GM18873 (cell line): ENCODE results near the gene ZNF213.

Experiments
- ATAC-seq: cut with Tn5 transposase; IDR thresholded peaks from one replicate; pipeline ENCODE4 v1.9.1; 2021; ENCODE audit warnings: mild to moderate bottlenecking, moderate library complexity, moderate number of reproducible peaks; ENCODE audit not compliant: unreplicated experiment, low FRiP score

Gene ZNF213

GRCh38 chr16:3145660-3146059 lies 10.8 kb downstream of the ZNF213 start:
- no peak for ATAC-seq

DNA sequence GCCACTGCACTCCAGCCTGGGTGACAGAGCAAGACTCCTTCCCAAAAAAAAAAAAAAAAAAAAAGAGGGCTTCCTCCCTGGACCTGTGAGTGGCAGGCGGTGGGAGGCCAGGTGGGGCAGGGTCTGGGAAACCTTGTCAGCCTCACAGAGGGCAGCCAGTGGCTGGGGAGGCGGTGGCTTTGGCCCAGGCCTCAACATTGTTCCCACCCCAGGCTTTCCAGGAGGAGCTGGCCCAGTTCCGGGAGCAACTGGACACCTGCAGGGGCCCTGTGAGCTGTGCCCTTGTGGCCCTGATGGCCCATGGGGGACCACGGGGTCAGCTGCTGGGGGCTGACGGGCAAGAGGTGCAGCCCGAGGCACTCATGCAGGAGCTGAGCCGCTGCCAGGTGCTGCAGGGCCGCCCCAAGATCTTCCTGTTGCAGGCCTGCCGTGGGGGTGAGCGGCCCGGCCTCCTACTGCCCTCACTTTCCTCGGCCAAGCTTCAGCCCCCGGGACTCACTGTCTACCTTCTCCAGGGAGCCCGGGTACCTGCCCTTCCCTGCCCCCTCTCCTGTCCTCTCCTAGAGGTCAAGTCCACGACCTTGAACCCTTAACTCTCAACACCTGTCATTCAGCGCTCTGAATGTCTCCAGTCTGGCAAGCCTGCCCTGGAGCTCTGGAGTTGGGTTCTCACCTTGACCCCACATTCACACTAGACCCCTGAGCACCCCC lies 12.4 kb downstream of the ZNF213 start:
- ATAC-seq: no peak

DNA sequence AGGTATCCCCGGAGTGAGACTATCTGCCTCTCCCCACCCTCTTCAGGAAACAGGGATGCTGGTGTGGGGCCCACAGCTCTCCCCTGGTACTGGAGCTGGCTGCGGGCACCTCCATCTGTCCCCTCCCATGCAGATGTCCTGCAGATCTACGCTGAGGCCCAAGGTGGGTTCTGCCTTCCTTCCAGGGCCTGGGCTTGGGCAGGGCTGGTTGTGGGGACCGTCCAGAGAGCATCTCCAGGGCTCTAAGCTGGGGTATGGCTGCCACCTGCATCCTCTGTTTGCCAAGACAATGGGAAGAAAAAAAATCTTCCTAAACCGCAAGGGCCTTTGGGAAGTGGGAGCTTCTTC lies 12.9 kb downstream of the ZNF213 start:
- no peak for ATAC-seq

DNA sequence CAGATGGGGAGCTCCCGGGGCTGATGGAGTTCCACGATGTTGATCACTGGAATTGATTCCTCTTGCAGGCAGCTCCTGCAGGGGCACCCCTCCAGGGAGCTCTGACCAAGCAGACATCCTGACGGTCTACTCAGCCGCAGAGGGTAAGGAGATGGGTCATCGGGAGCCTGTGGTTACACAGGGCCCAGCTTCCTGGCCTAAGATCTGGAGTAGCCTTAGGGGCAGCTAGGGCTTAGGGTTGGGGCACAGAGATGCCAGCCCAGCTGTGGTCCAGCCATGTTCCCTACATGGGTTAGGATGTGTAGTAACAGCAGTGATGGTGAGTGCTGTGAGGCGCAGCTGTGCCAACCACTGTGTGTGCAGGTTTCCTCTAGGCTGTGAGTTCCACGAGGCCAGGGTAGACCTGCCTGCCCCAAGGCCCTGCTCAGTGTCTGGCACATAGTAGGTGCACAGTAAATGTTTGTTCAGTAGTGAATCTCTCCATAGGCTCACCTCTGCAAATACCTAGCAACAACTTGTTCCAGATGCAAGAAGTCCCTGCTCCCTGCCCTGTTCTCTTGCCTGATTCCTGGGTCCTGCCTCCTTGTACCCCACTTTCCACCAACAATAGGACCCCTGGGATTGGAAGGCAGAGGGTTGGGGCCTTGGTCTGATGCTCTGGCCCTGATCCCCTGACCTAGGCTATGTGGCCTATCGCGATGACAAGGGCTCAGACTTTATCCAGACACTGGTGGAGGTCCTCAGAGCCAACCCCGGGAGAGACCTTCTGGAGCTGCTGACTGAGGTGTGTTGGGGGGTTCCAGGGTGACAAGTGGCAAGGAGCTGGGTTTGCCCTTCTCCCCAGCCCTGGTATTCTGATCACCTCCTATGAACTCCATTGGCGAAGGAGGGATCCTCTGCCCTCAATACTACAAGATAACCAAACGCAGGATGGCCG lies 13.7 kb downstream of the ZNF213 start:
- ATAC-seq: no peak

DNA sequence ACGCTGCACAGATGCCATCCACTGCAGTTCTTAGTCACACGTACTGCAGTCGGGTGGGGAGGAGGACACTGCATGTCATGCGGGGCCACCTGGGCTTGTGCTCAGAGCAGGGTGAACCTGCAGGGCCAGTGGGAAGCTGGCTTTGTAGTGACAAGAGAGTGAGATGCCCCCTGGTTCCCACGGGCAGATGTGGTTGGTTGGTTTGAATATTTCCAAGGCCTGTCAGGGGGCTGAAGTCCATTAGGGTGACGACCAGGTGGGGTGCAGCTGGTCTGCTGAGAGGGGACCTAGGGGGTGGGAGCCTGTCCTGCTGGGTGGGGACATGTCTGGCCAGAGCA lies 14.3 kb downstream of the ZNF213 start:
- ATAC-seq: no peak

GRCh38 chr16:3149630-3150345 lies 15.0 kb downstream of the ZNF213 start:
- no peak for ATAC-seq

DNA sequence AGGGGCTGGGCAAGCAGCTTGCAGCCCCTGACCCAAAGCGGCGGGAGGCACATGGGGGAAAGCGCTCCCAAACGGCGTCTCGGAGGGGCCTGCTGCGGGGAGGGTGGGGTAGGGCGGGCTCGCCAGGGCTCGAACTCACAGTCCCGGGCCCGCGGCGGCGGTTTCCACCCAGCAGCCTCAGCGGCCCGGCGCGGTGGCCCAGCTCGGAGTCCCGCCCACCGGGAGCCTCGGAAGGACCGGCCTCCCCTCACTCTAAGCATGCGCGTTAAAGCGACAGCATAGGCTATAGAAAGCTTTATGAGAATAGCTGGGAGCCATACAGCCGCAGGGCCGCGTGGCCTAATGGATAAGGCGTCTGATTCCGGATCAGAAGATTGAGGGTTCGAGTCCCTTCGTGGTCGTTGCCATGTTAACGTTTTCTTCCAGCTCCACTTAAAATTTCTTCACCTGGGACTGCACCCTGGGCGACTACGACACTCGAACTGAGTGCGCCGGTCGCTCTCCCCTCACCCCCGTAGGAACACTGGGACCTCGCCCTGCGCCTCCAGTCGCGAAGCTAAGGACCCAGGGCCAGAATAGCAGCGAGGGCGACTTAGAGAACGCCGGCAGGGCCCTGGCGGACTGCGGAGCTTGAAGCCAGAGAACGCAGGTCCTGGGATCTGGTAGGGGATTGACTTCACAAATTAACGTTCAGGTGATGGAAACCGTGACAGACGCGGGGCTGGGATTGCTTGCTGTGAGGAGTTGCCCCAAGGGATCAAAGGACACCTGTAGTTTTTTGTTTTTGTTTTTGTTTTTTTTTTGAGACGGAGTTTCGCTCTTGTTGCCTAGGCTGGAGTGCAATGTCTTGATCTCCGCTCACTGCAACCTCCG lies 15.8 kb downstream of the ZNF213 start:
- peak; percentile 65 for ATAC-seq

- ATAC-seq: no peak
Observed at GRCh38 chr16:3152027-3152276, 17.1 kb downstream of the ZNF213 start.

DNA sequence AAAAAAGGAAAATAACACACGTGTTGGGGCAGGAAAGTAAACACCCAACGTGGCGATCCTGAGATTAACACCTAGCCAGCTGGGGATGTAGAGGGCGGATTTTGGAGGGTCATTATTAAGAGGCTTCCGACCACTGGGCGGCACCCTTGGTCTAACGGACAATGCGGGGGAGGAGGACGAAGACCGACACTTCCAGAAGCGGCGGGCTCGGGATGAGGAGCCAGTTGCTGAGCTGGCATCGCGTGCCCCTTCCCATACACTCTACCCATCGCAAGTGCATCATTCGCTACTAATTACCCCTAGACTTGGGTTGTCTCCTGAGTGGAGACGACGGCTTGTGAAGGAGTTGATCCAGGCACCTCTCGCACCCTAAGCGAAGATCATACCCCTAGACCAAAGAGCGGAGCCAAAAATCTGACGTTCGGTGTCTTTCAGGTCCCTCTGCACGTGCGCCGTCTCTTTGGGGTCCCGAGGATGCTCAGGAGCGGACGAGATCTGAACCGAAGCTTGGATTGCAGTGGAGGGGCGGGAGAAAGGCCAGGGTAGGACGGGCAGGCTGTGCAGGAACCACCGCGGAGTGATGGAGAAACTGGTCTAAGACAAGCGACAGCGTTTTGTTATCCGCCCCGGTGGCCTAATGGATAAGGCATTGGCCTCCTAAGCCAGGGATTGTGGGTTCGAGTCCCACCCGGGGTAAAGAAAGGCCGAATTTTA lies 17.6 kb downstream of the ZNF213 start:
- ATAC-seq: no peak

DNA sequence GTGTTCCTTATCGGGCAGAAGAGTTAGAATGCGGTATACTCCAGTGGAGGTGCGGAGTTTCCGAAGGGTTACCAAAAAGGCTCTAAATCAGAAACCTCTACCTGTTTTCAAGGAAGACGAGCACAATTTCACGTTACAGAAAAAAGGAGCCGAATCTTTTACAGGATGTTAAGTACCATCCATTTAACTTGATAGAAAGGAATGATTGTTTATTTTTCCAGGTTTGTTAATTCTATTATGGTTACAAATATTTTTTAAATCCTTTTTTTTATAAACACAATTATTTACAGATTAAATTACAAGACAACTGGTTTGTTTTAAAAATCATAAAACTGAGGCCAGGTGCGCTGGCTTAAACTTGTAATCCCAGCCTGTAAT lies 18.2 kb downstream of the ZNF213 start:
- ATAC-seq: no peak

GRCh38 chr16:3155181-3155580 lies 20.4 kb downstream of the ZNF213 start:
- no peak for ATAC-seq

DNA sequence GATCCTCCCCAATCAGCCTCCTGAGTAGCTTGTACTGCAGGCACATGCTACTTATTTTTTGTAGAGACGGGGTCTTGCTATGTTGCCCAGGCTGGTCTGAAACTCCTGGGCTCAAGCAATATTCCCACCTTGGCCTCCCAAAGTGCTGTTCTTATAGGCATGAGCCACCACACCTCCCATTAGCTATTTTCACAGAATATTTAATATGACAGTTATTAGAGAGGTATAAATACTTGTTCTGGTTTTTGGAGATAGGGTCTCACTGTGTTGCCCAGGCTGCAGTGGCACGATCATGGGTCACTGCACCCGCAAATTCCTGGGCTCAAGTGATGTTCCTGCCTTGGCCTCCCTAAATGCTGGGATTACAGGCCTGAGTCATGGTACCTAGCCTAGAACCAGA lies 21.1 kb downstream of the ZNF213 start:
- no peak for ATAC-seq

DNA sequence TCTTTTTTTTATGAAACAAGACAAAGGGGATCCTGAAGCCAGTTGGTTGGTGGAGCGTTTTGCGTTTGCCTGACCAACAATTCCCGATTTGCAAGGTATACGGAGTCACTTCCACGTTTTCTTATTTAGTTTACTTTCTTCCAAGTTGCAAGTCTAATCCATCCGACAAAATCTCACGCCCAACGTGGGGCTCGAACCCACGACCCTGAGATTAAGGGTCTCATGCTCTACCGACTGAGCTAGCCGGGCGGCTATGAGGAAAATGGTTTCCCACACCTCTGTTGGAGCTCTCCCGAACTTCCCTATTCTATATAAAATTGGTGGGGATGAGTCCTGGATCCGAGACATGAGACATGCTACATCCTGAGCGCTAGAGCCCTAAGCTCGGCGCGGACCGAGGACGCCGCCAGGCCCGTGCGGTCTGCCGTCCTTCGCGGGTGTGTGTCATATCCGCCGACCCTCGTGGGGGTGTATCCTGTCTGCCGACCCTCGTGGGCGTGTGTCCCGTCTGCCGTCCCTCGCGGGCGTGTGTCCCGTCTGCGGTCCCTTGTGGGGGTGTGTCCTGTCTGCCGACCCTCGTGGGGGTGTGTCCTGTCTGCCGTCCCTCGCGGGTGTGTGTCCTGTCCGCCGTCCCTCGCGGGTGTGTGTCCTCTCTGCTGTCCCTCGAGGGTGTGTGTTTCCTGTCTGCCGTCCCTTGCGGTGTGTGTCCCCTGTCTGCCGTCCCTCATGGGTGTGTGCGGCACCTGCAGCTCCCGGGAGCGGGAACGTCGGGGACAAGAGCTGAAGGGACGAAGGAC lies 22.6 kb downstream of the ZNF213 start:
- no peak for ATAC-seq

GRCh38 chr16:3158026-3158509 lies 23.2 kb downstream of the ZNF213 start:
- ATAC-seq: no peak

DNA sequence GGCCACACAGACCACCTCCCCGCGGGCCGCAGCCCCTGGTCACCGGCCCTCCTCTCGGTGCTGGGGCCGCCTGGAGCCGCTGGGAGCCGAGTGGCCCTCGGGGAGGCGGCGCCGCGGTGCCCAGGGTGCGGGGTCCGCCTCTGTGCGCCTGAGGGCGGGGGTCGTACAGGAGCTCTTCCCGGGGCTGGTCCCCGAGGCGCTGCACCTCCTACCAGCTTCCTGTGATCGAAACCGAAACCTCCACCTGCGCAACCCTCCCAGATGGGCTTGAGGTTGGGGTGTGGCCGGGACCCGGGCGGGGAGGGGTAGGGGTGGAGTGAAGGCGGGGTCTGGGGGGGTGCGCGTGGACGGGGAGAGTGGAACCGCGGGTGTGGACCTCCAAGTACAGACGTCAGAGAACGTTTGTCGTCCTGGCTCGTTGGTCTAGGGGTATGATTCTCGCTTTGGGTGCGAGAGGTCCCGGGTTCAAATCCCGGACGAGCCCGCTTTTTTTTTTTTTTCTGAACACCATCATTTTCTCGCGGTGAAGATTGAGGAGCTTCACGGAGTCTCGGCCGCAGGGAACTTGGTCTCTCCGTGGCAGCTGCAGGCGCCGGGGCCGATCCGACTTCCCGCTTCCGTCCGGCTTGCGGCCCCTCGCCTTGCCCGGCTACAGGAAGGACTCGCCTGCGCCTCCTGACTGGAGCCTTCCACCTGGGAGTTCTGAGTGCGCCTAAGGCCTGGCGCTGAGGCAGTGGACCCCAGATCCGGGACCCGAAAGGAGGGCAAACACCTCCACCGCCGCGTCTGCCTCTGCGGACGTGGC lies 23.9 kb downstream of the ZNF213 start:
- no peak for ATAC-seq

- no peak for ATAC-seq
Observed at GRCh38 chr16:3161235-3162018, 26.6 kb downstream of the ZNF213 start.

- no peak for ATAC-seq
Observed at GRCh38 chr16:3164121-3164991, 29.5 kb downstream of the ZNF213 start.
